Activated CD4-positive, alpha-beta T cell treated with anti-CD3 and anti-CD28 coated beads for 36 hours (primary cell): ENCODE data around the gene RPL35. TPM values are rescaled to one million over a fixed set of nuclear protein-coding genes. Genes with fewer than 3 reads are reported as not detected.
A peak's percentile ranks its signal among the peaks of the same experiment; 100 is the strongest.

Experiments used
- ATAC-seq: fragments of 200-7000 bp; cut with Tn5 transposase; one replicate; pipeline ENCODE4 v1.10.0; 2021; ENCODE audit warnings: mild to moderate bottlenecking, moderate library complexity
- CTCF ChIA-PET: fragments of 350-600 bp; sonication (Branson Sonifier 250); formaldehyde crosslinking; loops from one replicate; lab custom pipeline; 2021; ENCODE audit warnings: antibody characterized with exemption; lab: Charles Lee
- POLR2A ChIA-PET: fragments of 350-600 bp; sonication (Branson Sonifier 250); formaldehyde crosslinking; loops from one replicate; lab custom pipeline; 2021; ENCODE audit warnings: antibody characterized with exemption, inconsistent platforms; lab: Charles Lee
- DNase-seq: peaks from one replicate; pipeline ENCODE4 v3.0.0-alpha.2; 2020
- H3K27ac Mint-ChIP-seq: one replicate; pipeline ENCODE4 v1.8.0; 2021; ENCODE audit warnings: mixed read lengths
- H3K27me3 Mint-ChIP-seq: one replicate; pipeline ENCODE4 v1.8.0; 2021; ENCODE audit warnings: mixed read lengths
- H3K36me3 Mint-ChIP-seq: one replicate; pipeline ENCODE4 v1.8.0; 2021; ENCODE audit warnings: low read depth, mixed read lengths
- H3K4me1 Mint-ChIP-seq: one replicate; pipeline ENCODE4 v1.8.0; 2021; ENCODE audit warnings: mixed read lengths
- H3K4me3 Mint-ChIP-seq: one replicate; pipeline ENCODE4 v1.8.0; 2021; ENCODE audit warnings: mild to moderate bottlenecking, moderate library complexity, mixed read lengths
- H3K9me3 Mint-ChIP-seq: one replicate; pipeline ENCODE4 v1.8.0; 2021; ENCODE audit warnings: low read depth, mixed read lengths
- intact Hi-C, 2 experiments: fragments of 100-400 bp; cut with DNase I in 1 of 2; cut with micrococcal nuclease in 1 of 2; formaldehyde crosslinking; loops; one replicate each; pipeline versions ENCODE4 v1.14.2 to v1.15.1; 2022 to 2024; cut with DNase I, micrococcal nuclease
- total RNA-seq, 2 experiments: library from RNA; stranded (reverse); gene quantifications; one replicate each; pipeline ENCODE4 v1.2.3, GENCODE V29; 2021

RPL35 gene
- total RNA-seq, 2 experiments from 2014 or later, result 2,227 to 2,561 TPM

DNA sequence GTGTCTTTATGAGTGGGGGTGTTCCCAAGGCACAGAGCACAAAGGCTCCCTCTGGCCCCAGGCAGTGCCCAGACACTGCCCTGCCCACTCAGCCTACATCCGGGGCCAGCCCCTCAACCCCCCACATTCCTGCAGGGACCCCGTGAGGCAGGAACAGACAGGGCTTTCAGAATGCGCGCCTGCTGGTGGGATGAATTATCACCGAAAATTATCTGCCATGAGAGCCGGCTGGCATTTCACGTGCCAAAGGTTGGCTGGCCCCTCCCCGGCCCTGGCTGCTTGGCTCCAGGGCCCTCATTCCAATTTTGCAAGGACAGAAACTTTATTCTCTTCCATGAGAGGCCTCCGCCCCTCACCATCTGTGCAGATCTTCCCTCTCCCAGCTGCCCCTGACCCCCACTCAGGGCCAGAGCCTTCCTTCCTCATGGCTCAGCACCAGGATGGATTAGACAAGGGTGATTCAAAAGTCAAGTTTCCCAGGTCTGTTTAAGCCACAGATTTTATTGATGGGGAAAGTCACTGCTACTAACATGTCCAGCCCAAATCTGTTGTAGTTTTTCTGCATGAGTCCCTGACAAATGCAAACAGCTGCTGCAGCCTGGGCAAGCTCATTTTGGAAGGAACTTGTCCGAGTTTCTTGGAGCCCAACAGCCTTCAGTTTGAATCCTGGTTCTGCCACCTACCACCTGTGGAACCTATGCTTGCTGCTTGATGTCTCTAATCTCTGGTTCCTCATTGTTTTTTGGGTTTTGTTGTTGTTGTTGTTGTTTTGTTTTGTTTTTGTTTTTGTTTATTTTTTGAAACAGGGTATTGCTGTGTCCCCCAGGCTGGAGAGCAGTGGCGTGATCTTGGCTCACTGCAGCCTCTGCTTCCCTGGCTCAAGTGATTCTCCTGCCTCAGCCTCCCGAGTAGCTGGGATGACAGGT is 40.8 kb downstream of the RPL35 start:
- ChIA-PET POLR2A (no interaction called here), CTCF (no interaction called here)
- DNase-seq (no peak), ATAC-seq (no peak)
- no peaks in the 10 kb centered on the region for H3K36me3 Mint-ChIP-seq
- peaks cover 8% of the 10 kb centered on the region for H3K4me1 Mint-ChIP-seq
- H3K4me3 Mint-ChIP-seq, result no peak overlapping the region
- H3K9me3 Mint-ChIP-seq, result no peaks in the 10 kb centered on the region
- H3K27ac Mint-ChIP-seq, result no peak overlapping the region
- intact Hi-C loops, result no loop called here
- peaks cover 4% of the 10 kb centered on the region for H3K27me3 Mint-ChIP-seq

DNA sequence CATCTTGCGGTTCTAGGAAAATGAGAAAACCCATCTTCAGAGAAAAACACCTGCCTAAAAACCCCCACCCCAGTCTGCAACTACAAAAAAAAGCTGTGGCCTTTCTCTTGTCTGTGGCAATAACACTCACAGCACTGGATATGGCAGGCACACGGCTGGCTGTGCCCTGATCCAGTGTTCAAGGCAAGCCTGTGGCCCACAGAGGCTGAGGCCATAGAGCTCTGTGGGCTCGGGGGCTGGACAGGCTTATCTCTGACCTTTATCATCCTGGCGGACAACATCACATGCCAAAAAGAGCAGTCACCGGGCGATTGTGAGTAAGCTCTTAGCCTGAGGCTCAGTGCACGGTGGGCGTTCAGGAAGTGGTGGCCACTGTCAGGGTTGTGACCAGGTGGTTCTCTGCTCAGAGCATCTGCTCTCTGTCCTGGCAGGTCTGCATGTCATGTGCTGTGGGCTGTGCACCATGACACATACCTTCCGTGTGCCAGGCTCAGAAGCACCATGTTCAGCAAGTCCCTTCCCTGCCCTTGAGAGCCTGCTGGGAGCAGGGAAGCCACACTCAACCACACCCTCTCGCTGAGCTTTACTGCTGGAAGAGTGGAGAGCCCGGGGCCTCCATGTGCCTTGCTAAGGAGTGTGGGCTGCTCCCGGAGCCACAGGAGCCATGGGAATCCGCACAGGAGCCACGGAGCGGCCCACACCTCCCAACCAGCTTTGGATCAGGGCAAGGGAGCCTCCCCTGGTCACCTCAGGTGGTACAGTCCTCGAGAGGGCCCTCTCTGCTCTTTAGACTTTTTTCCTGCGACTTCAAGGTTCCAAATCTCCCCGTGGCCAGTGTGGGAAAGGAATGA is 43.1 kb downstream of the RPL35 start:
- H3K36me3 Mint-ChIP-seq, result no peaks in the 10 kb centered on the region
- H3K4me3 Mint-ChIP-seq, result no peak overlapping the region
- DNase-seq (peak; percentile 51), ATAC-seq (peak; percentile 86)
- intact Hi-C loops, result no loop called here
- H3K27ac Mint-ChIP-seq, result peak overlapping the region; percentile 65
- CTCF ChIA-PET, result interaction anchor here (0.5 to 1.3 kb wide), 3 partner anchors 22 to 1503 kb away, joined by 3 to 4 read pairs (median 3); no protein-coding TSS in a partner anchor
- POLR2A ChIA-PET, result interaction anchor here (0.6 kb wide), 1 partner anchor 434 kb away, joined by 5 read pairs; no protein-coding TSS in a partner anchor
- peaks cover 8% of the 10 kb centered on the region for H3K4me1 Mint-ChIP-seq
- H3K27me3 Mint-ChIP-seq, result peaks cover 4% of the 10 kb centered on the region
- no peaks in the 10 kb centered on the region for H3K9me3 Mint-ChIP-seq

DNA sequence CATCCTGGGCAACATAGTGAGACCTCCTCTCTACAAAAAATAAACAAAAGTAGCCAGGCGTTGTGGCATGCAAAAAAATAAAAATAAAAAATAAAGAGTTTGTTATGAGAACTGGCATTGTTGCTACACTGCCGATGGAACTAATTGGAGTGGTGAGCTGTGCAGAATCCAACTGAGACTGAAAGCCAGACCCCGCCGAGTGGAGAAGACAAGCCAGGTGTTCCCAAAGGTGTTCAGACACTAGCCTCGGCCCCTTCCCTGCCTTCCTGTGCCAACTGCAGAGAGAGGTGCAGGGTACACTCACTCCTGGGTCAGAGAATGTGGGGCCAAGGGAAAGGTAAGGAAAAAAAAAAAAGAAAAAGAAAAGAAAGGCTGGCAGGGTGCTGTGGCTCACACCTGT is 46.2 kb downstream of the RPL35 start:
- Mint-ChIP-seq H3K27me3 (peaks cover 4% of the 10 kb centered on the region), H3K4me3 (no peak overlapping the region), H3K27ac (no peak overlapping the region), H3K4me1 (peaks cover 8% of the 10 kb centered on the region), H3K9me3 (no peaks in the 10 kb centered on the region), H3K36me3 (no peaks in the 10 kb centered on the region)
- ChIA-PET CTCF (interaction anchor here (1.8 kb wide), 1 partner anchor 44 kb away, joined by 5 read pairs; the partner anchor contains the start of gene NR6A1), POLR2A (no interaction called here)
- DNase-seq (no peak), ATAC-seq (no peak)
- intact Hi-C loops, result no loop called here

DNA sequence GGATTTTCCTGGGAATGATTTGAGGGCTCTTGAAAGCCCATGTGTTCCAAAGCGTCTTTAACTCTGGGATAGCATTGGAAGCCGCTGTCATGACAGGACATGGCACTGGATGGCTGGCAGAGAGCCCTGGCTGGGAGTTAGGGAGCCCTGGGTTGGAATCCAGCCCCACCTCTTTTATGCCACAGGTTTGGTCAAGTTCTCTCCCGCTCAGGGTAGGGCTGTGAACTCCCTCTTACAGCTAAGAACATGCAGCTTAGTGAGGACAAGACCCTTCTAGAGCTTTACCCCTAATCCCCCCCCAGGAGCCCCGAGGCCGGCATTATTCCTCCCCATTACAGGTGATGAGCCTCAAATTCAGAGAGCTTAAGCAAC is 47.6 kb downstream of the RPL35 start:
- intact Hi-C loops, result no loop called here
- ChIA-PET POLR2A (no interaction called here), CTCF (interaction anchor here (0.6 to 1.8 kb wide), 3 partner anchors 42 to 587 kb away, joined by 3 to 5 read pairs (median 4); partner anchors contain the start of gene NR6A1)
- H3K27ac Mint-ChIP-seq, result no peak overlapping the region
- H3K27me3 Mint-ChIP-seq, result peaks cover 4% of the 10 kb centered on the region
- no peak for DNase-seq
- H3K9me3 Mint-ChIP-seq, result no peaks in the 10 kb centered on the region
- H3K4me3 Mint-ChIP-seq, result no peak overlapping the region
- H3K4me1 Mint-ChIP-seq, result peaks cover 8% of the 10 kb centered on the region
- no peaks in the 10 kb centered on the region for H3K36me3 Mint-ChIP-seq
- ATAC-seq, result no peak

DNA sequence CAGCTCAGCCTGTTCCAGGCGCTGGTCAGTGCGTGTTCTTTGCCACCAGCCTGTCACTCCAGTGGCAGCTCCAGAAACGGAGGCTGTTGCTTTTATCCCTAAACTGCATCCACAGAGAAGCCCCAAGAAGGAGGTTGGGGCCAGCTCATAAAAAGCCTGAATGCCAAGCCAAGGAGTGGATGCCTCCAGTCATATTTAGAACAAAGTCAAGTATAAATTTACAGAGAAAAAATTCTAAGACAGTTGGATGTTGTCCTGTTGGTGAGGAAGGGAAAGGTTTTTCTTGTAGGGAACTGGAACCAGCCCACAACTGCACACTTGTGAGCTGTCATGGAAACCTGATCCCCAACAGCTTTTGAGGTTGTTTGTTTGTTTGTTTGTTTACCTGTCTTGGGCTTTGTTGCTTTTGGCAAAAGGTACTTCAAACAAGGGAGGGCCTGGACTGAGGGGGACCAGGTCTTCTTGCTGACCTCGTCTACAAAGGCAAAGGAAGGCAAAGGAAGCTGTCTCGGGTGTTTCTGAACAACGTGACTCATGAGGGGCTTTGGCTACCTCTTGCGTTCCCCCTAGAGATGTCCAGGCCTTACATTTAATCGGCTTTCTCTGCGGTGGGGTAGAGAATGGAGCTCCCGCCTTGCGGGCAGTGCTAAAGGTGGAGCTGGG is 48.1 kb downstream of the RPL35 start:
- Mint-ChIP-seq H3K9me3 (no peaks in the 10 kb centered on the region), H3K27ac (no peak overlapping the region), H3K4me1 (peaks cover 7% of the 10 kb centered on the region), H3K27me3 (peaks cover 4% of the 10 kb centered on the region), H3K4me3 (no peak overlapping the region), H3K36me3 (no peaks in the 10 kb centered on the region)
- ChIA-PET POLR2A (interaction anchor here (0.6 kb wide), 1 partner anchor 44 kb away, joined by 3 read pairs; no protein-coding TSS in a partner anchor), CTCF (interaction anchor here (0.6 to 1.8 kb wide), 3 partner anchors 38 to 586 kb away, joined by 4 to 6 read pairs (median 5); partner anchors contain the start of gene NR6A1)
- no peak for ATAC-seq
- no peak for DNase-seq
- intact Hi-C loops, result no loop called here

DNA sequence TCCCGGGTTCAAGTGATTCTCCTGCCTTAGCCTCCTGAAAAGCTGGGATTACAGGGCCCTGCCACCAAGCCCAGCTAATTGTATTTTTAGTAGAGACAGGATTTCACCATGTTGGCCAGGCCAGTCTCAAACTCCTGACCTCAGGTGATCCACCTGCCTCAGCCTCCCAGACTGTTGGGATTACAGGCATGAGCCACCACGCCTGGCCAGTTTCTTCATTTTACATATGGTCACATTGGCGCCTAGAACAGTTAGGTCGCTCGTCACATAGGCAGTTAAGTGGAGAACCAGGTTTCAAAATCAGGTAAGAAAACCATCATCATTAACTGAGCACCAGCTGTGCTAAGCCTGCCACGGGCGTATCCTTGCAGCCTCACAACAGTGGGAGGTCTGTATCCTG is 48.7 kb downstream of the RPL35 start:
- Mint-ChIP-seq H3K9me3 (no peaks in the 10 kb centered on the region), H3K27me3 (peaks cover 1% of the 10 kb centered on the region), H3K4me1 (peaks cover 1% of the 10 kb centered on the region), H3K36me3 (no peaks in the 10 kb centered on the region), H3K4me3 (no peak overlapping the region), H3K27ac (no peak overlapping the region)
- intact Hi-C loops, result no loop called here
- DNase-seq (no peak), ATAC-seq (no peak)
- CTCF ChIA-PET, result interaction anchor here (0.7 kb wide), 1 partner anchor 38 kb away, joined by 6 read pairs; no protein-coding TSS in a partner anchor
- POLR2A ChIA-PET, result interaction anchor here (0.6 kb wide), 1 partner anchor 44 kb away, joined by 3 read pairs; no protein-coding TSS in a partner anchor

DNA sequence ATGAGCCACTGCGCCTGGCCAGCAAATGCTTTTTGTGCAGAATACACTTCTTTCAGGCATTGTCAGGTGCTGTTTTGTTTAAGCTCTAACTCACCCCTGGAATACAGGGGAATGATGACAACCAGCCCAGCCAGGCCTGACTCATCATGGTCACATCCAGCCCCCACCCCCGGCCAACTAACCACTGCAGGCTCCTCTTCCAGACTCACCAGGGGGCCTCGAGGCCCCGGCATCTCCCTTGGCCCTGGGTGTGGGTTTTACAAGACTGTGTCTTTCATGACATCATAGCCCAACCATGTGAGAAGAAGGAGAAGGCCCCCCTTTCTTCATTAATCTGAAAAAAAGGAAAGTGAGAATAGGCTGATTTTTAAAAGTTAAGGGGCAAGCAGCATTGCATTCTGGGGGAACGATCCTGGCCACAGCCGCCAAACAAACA is 49.3 kb downstream of the RPL35 start:
- Mint-ChIP-seq H3K36me3 (no peaks in the 10 kb centered on the region), H3K4me3 (no peak overlapping the region), H3K27me3 (no peaks in the 10 kb centered on the region), H3K9me3 (no peaks in the 10 kb centered on the region), H3K4me1 (no peaks in the 10 kb centered on the region), H3K27ac (no peak overlapping the region)
- DNase-seq, result peak; percentile 27
- ChIA-PET POLR2A (no interaction called here), CTCF (interaction anchor here (0.7 kb wide), 1 partner anchor 11 kb away, joined by 4 read pairs; no protein-coding TSS in a partner anchor)
- no peak for ATAC-seq
- intact Hi-C loops, result no loop called here

DNA sequence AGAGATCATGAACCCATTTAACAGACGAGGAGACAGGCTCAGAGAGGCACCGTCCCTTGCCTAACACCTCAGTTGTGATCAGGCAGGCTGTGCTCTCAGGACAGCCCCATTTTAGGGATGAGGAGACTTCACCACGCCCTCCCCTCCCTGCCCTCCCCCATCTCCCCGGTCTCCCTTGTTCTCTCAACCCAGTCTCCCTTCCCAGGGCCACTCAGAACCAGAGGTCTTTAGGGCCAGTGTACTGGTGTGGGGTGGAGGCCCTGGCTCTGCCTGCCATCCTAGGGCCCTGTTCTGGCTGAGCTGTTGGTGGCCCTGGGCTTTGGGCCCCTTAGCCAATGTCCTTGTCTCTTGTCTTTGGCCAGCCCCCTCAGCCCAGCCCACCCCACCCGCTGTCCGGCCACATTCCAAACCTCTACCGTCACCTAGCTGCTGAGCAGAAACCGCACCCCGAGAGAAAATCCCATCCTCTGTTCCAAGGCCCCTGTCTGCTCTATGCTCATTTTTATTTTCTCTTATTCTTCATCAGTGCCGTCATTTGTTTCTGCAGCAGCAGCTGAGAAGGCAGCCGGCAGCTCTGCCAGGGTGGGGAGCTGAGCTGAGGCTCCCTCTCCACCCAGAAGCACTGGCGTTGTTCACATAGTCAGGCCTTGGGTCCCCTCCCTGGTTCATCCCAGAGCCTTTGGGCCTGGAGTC is 50.9 kb downstream of the RPL35 start:
- H3K4me3 Mint-ChIP-seq, result no peak overlapping the region
- H3K27ac Mint-ChIP-seq, result no peak overlapping the region
- intact Hi-C loops, result no loop called here
- H3K9me3 Mint-ChIP-seq, result no peaks in the 10 kb centered on the region
- no peaks in the 10 kb centered on the region for H3K36me3 Mint-ChIP-seq
- no peak for DNase-seq
- ChIA-PET POLR2A (no interaction called here), CTCF (no interaction called here)
- no peak for ATAC-seq
- no peaks in the 10 kb centered on the region for H3K27me3 Mint-ChIP-seq
- no peaks in the 10 kb centered on the region for H3K4me1 Mint-ChIP-seq

DNA sequence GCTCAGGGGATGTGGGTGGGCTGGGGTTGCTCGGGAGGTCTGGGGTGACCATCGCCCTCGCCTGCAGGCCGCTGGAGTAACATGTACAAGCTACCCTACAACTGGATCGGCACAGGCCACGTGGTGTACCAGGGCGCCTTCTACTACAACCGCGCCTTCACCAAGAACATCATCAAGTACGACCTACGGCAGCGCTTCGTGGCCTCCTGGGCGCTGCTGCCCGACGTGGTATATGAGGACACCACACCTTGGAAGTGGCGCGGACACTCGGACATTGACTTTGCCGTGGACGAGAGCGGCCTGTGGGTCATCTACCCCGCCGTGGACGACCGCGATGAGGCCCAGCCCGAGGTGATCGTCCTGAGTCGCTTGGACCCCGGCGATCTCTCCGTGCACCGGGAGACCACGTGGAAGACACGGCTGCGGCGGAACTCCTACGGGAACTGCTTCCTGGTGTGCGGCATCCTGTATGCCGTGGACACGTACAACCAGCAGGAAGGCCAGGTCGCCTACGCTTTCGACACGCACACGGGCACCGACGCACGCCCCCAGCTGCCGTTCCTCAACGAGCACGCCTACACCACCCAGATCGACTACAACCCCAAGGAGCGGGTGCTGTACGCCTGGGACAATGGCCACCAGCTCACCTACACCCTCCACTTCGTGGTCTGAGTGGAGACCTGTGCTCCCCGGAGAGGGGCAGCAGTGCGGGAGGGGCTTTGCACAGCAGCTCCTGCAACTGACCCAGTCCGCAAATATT is 51.8 kb downstream of the RPL35 start:
- intact Hi-C loops, result no loop called here
- DNase-seq (no peak), ATAC-seq (no peak)
- H3K27ac Mint-ChIP-seq, result no peak overlapping the region
- POLR2A ChIA-PET, result no interaction called here
- no peak overlapping the region for H3K4me3 Mint-ChIP-seq
- H3K4me1 Mint-ChIP-seq, result no peaks in the 10 kb centered on the region
- H3K27me3 Mint-ChIP-seq, result no peaks in the 10 kb centered on the region
- no peaks in the 10 kb centered on the region for H3K9me3 Mint-ChIP-seq
- CTCF ChIA-PET, result no interaction called here
- H3K36me3 Mint-ChIP-seq, result no peaks in the 10 kb centered on the region

DNA sequence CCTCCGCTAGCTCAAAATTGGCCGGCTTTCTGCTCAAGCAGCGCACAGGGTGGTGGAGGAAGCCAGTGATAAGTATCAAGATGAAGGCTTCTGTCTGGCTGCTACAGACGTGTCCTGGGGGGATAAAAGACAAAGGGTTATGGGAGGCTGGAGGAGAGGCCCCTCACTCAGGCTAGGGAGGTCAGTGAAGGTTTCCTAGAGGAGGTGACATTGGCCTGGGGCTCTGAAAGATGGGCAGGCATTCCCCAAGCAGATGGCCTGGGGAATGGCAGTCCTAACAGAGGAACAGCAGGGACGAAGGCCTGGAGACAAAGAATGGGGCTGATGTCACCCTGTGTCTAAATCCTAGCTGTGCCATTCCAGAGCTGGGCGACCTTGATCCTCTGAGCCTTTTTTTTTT is 52.5 kb downstream of the RPL35 start:
- ATAC-seq (no peak), DNase-seq (no peak)
- no peaks in the 10 kb centered on the region for H3K36me3 Mint-ChIP-seq
- ChIA-PET POLR2A (interaction anchor here (0.6 kb wide), 1 partner anchor 46 kb away, joined by 3 read pairs; no protein-coding TSS in a partner anchor), CTCF (no interaction called here)
- no peak overlapping the region for H3K4me3 Mint-ChIP-seq
- H3K4me1 Mint-ChIP-seq, result no peaks in the 10 kb centered on the region
- H3K27ac Mint-ChIP-seq, result no peak overlapping the region
- H3K27me3 Mint-ChIP-seq, result no peaks in the 10 kb centered on the region
- intact Hi-C loops, result no loop called here
- no peaks in the 10 kb centered on the region for H3K9me3 Mint-ChIP-seq
